ENCODE measurements around the gene ZNF616.

GRCh38 chr19:52110780-52111179 is 29.0 kb downstream of the ZNF616 start:
- TF ChIP-seq POLR2A (IDR thresholded peaks at IDR 0.05; ENCODE audit: low read depth, low read length) = no peak
- no peak for TF ChIP-seq POLR2AphosphoS5 (IDR thresholded peaks at IDR 0.05; ENCODE audit: low read depth, low read length)
- no peak for TF ChIP-seq TAF1 (IDR thresholded peaks at IDR 0.05; ENCODE audit: borderline replicate concordance, low read depth, low read length)

All from GM12892 (cell line).